ENCODE measurements around the gene ZNF408.

The ZNF408 gene

DNA sequence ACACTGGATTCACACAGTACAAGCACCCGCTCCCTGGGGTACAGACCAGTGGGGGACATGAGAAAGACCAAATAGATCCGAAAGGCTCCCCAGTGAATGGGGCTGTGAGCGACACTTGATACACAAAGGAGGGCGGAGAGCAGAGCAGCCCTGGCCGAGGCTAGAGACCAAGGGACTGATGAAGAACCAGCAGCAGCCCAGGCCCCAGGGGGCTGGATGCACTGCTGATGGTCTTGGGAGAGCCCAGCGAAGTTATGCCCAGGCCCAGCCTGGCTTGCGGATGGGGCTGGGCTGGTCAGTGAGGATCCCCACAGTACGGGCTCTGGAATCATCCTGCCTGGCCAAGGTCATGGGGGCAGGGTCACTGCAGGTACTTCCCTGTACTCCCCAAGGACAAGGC is 23.7 kb upstream of the ZNF408 start:
- Histone ChIP-seq H3K27ac (ENCODE audit: low read depth, low read length) (no peak overlapping the region), H3K9me2 (replicated peaks; ENCODE audit: insufficient read depth, low read length) (no peaks in the 10 kb centered on the region), H2AFZ (ENCODE audit: low read depth, low read length, severe bottlenecking) (no peak overlapping the region), H3K4me2 (ENCODE audit: low read depth, low read length, poor library complexity, severe bottlenecking) (no peak overlapping the region), H3K36me3 (ENCODE audit: low read length) (no peaks in the 10 kb centered on the region), H3K4me3 (ENCODE audit: insufficient read depth, low read length, poor library complexity, severe bottlenecking) (no peak overlapping the region), H3K27me3 (ENCODE audit: low read length) (no peaks in the 10 kb centered on the region), H4K20me1 (ENCODE audit: low read depth, low read length) (no peaks in the 10 kb centered on the region), H3K9ac (ENCODE audit: low read length) (no peak overlapping the region), H3K9me3 (ENCODE audit: insufficient read depth, low read length) (no peaks in the 10 kb centered on the region), H3K79me2 (ENCODE audit: insufficient read depth, low read length) (no peaks in the 10 kb centered on the region), H3F3A (ENCODE audit: insufficient read depth) (no peaks in the 10 kb centered on the region)
- no peak for TF ChIP-seq EZH2phosphoT487 (conservative IDR thresholded peaks at IDR 0.05; ENCODE audit: low read length)
- TF ChIP-seq, protein P1, sequence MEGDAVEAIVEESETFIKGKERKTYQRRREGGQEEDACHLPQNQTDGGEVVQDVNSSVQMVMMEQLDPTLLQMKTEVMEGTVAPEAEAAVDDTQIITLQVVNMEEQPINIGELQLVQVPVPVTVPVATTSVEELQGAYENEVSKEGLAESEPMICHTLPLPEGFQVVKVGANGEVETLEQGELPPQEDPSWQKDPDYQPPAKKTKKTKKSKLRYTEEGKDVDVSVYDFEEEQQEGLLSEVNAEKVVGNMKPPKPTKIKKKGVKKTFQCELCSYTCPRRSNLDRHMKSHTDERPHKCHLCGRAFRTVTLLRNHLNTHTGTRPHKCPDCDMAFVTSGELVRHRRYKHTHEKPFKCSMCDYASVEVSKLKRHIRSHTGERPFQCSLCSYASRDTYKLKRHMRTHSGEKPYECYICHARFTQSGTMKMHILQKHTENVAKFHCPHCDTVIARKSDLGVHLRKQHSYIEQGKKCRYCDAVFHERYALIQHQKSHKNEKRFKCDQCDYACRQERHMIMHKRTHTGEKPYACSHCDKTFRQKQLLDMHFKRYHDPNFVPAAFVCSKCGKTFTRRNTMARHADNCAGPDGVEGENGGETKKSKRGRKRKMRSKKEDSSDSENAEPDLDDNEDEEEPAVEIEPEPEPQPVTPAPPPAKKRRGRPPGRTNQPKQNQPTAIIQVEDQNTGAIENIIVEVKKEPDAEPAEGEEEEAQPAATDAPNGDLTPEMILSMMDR (IDR thresholded peaks at IDR 0.05; ENCODE audit: insufficient read depth, low read length, poor library complexity, severe bottlenecking): no peak

DNA sequence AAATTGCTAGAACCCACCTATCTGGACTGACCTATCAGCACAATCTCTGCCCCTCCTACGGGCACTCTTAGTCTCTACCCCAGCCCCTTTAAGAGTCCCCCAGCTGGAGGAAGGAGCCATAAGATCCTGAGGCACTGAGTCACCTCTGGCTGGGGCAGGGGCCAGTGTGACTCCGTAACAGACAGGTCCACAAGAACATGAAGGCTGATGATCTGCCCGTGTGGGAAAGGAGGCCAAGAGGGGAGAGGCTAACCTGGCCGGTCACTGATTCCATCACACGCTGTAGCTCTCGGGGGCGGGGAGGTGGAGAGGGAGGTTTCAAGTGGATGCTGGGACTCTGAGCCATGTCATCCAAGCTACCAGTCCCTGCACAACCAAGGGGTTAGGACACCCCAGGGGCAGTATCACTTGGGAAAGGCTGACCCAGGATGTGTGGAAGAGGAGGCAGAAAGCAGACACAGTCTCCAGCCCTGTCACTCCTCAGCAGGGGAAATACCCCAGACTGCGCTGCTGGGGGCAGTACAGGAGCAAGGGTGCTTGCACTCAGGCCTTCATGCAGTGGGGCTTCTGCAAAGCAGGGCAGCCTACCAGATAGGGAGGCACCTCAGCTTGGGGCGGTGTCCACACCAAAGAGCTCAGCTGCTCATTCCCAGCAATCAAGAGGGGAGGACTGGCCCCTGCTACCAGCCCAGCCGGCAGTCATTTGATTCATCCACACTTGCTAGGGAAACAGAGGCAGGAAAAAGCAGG is 22.7 kb upstream of the ZNF408 start:
- H3K36me3 ChIP-seq (ENCODE audit: low read length): no peaks in the 10 kb centered on the region
- no peak overlapping the region for H3K9ac ChIP-seq (ENCODE audit: low read length)
- no peak overlapping the region for H3K27ac ChIP-seq (ENCODE audit: low read depth, low read length)

DNA sequence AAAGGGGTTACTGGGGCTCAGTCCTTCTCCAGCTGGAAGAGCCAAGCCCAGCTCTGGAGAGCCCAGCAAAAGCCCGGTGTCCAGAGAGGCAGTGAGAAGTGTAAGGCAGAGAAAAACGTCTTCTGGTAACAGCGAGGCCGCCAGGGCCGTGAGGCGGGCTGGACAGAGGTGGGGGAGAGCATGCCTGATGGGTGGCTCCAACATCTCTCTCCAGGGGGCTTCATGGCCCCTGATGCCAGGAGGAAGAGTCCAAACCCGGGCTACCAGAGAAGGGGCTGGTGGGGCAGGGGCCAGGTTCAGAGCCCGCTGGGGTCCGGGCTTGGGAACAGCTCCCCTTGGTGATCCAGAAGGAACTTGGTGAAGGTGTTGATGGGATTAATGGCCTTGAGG is 22.1 kb upstream of the ZNF408 start:
- H3K9ac ChIP-seq (ENCODE audit: low read length): no peak overlapping the region
- no peaks in the 10 kb centered on the region for H3K9me2 ChIP-seq (replicated peaks; ENCODE audit: insufficient read depth, low read length)

More for the DNA sequence above, 22.7 kb upstream of the ZNF408 start:
- no peak overlapping the region for H3K4me3 ChIP-seq (ENCODE audit: insufficient read depth, low read length, poor library complexity, severe bottlenecking)
- no peaks in the 10 kb centered on the region for H3K9me2 ChIP-seq (replicated peaks; ENCODE audit: insufficient read depth, low read length)
- no peaks in the 10 kb centered on the region for H3K9me3 ChIP-seq (ENCODE audit: insufficient read depth, low read length)
- H3K4me2 ChIP-seq (ENCODE audit: low read depth, low read length, poor library complexity, severe bottlenecking): no peak overlapping the region
- no peaks in the 10 kb centered on the region for H4K20me1 ChIP-seq (ENCODE audit: low read depth, low read length)
- no peaks in the 10 kb centered on the region for H3K79me2 ChIP-seq (ENCODE audit: insufficient read depth, low read length)
- no peaks in the 10 kb centered on the region for H3K27me3 ChIP-seq (ENCODE audit: low read length)
- TF ChIP-seq, protein P1 (IDR thresholded peaks at IDR 0.05; ENCODE audit: insufficient read depth, low read length, poor library complexity, severe bottlenecking): no peak
- TF ChIP-seq EZH2phosphoT487 (conservative IDR thresholded peaks at IDR 0.05; ENCODE audit: low read length): no peak
- H2AFZ ChIP-seq (ENCODE audit: low read depth, low read length, severe bottlenecking): no peak overlapping the region
- H3F3A ChIP-seq (ENCODE audit: insufficient read depth): no peaks in the 10 kb centered on the region

More for the DNA sequence above, 22.1 kb upstream of the ZNF408 start:
- no peaks in the 10 kb centered on the region for H3K27me3 ChIP-seq (ENCODE audit: low read length)
- no peaks in the 10 kb centered on the region for H3K36me3 ChIP-seq (ENCODE audit: low read length)
- H3K79me2 ChIP-seq (ENCODE audit: insufficient read depth, low read length): no peaks in the 10 kb centered on the region
- no peak overlapping the region for H2AFZ ChIP-seq (ENCODE audit: low read depth, low read length, severe bottlenecking)
- no peaks in the 10 kb centered on the region for H3F3A ChIP-seq (ENCODE audit: insufficient read depth)
- H3K9me3 ChIP-seq (ENCODE audit: insufficient read depth, low read length): no peaks in the 10 kb centered on the region
- no peak overlapping the region for H3K27ac ChIP-seq (ENCODE audit: low read depth, low read length)
- H3K4me3 ChIP-seq (ENCODE audit: insufficient read depth, low read length, poor library complexity, severe bottlenecking): no peak overlapping the region
- TF ChIP-seq EZH2phosphoT487 (conservative IDR thresholded peaks at IDR 0.05; ENCODE audit: low read length): no peak
- TF ChIP-seq, protein P1 (IDR thresholded peaks at IDR 0.05; ENCODE audit: insufficient read depth, low read length, poor library complexity, severe bottlenecking): no peak
- no peak overlapping the region for H3K4me2 ChIP-seq (ENCODE audit: low read depth, low read length, poor library complexity, severe bottlenecking)
- no peaks in the 10 kb centered on the region for H4K20me1 ChIP-seq (ENCODE audit: low read depth, low read length)

Measured in SU-DHL-6 (cell line).